DMS153 treated with DMSO at 0.1 percent for 48 hours (cell line): Measurements from ENCODE around the gene LTC4S.

Source experiments
- DNase-seq: peaks from one replicate; lab custom pipeline; 2025; ENCODE audit not compliant: unreplicated experiment; lab: John Stamatoyannopoulos, UW

The LTC4S gene

DNA sequence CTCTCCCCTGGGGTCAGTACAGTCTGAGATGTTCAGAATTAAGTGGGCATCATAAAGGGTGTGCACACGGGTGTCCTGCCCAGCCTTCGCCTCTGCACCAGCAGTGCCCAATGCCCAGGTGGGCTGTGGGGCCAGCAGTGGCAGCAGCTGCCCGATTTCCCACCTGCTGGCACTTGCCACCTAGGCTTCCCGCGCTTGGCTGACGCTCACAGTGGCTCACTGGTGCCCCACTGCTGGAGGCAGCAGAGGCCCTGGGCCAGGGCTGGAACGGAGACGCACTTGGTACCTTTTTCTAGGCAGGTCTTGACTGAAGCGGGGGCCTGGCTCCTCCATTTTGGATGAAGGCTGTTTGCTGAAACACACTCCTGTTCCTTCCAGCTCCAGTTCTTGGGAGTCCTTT, 47.8 kb downstream of the LTC4S start:
- no peak for DNase-seq
